Measurements from ENCODE around the gene FZR1. TPM values are rescaled to one million over a fixed set of nuclear protein-coding genes. Genes with fewer than 3 reads are reported as not detected.

FZR1 gene
- total and polyA plus RNA-seq, 2 of the 4 experiments (the other 2 are of a cell fraction), result 21.5 to 47.8 TPM

DNA sequence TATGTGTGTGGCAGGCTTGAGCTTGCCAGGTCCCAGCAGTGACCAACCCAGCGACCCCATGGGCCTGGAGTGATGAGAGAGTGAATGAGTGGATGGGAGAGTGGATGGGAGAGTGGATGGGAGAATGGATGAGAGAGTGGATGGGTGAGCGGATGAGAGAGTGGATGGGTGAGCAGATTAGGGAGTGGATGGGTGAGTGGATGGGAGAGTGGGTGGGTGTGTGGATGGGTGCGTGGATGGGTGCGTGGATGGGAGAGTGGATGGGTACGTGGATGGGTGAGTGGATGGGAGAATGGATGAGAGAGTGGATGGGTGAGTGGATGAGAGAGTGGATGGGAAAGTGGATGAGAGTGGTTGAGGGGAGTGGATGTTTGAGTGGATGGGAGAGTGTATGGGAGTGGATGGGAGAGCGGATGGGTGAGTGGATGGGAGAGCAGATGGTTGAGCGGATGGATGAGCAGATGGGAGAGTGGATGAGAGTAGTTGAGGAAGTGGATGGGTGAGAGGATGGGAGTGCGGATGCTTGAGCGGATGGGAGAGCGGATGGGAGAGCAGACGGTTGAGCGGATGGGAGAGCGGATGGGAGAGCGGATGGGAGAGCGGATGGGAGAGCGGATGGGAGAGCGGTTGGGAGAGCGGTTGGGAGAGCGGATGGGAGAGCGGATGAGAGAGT lies 22.6 kb downstream of the FZR1 start:
- H3K4me2 ChIP-seq (ENCODE audit: low read depth, low read length), result no peak overlapping the region
- H2BK20ac ChIP-seq (ENCODE audit: low read depth, low read length), result no peak overlapping the region
- no peak overlapping the region for H4K5ac ChIP-seq (ENCODE audit: low read depth, low read length)
- no peak overlapping the region for H3K18ac ChIP-seq (ENCODE audit: low read depth, low read length)
- in situ Hi-C loops (cut with MboI; ENCODE audit: low sequenced_read_pairs) (no loop called here), intact Hi-C loops (cut with micrococcal nuclease) (no loop called here), dilution Hi-C loops (cut with HindIII; ENCODE audit: low sequenced_read_pairs, unreplicated experiment) (no loop called here)
- H2AK5ac ChIP-seq (ENCODE audit: low read depth, low read length), result no peak overlapping the region
- no peak overlapping the region for H2BK15ac ChIP-seq (ENCODE audit: low read depth, low read length)
- BruUV-seq (replicated peaks), result no TSS peak
- no peak overlapping the region for H2BK5ac ChIP-seq (ENCODE audit: low read depth, low read length, poor library complexity, severe bottlenecking)
- peaks cover 70% of the 10 kb centered on the region for H3K36me3 ChIP-seq (ENCODE audit: control insufficient read depth, insufficient read depth, low read length)
- no peak overlapping the region for H4K91ac ChIP-seq (ENCODE audit: insufficient read depth, low read depth, low read length)
- ATAC-seq (ENCODE audit: low read depth) (no peak), DNase-seq (no peak)
- no peak overlapping the region for H3K27ac ChIP-seq (ENCODE audit: insufficient read depth, low read length)
- H3K56ac ChIP-seq (ENCODE audit: extremely low read depth, insufficient read depth, low read length), result no peak overlapping the region
- no peaks in the 10 kb centered on the region for H3K9me3 ChIP-seq (ENCODE audit: control insufficient read depth, insufficient read depth, low read length)
- H3K23ac ChIP-seq (ENCODE audit: low read depth, low read length), result no peak overlapping the region
- H3K9me1 ChIP-seq (ENCODE audit: insufficient read depth, low read length), result peaks cover 6% of the 10 kb centered on the region; the same call in 1 of the 2 replicates
- H2BK120ac ChIP-seq (ENCODE audit: low read depth, low read length), result no peak overlapping the region
- no peak overlapping the region for H2AFZ ChIP-seq (replicated peaks; ENCODE audit: low read length, poor library complexity)
- ChIA-PET POLR2A (ENCODE audit: unreplicated experiment) (no interaction called here), CTCF (no interaction called here)
- WGBS, 2 experiments (ENCODE audit: extremely low coverage in 2 of 2, insufficient read length in 1 of 2), result 99 to 100% methylated on average over 2 to 18 of the region's 20 CpGs
- H4K8ac ChIP-seq (ENCODE audit: low read depth in 2 of 2, low read length in 2 of 2), result no peak overlapping the region
- H2AK9ac ChIP-seq (replicated peaks; ENCODE audit: low read depth, low read length, poor library complexity), result peak overlapping the region; percentile 24
- no peaks in the 10 kb centered on the region for H3K4me1 ChIP-seq (ENCODE audit: control insufficient read depth, insufficient read depth, low read length)
- peaks cover 14 to 33% of the 10 kb centered on the region in 2 experiments for H3K79me1 ChIP-seq (ENCODE audit: low read depth in 1 of 2, low read length in 2 of 2)
- H3K4me3 ChIP-seq (ENCODE audit: insufficient read depth, low read depth, low read length), result no peak overlapping the region
- no peak overlapping the region for H3K4ac ChIP-seq (ENCODE audit: low read depth, low read length)
- peaks cover 20% of the 10 kb centered on the region; the same call in 1 of the 2 replicates for H4K20me1 ChIP-seq (ENCODE audit: insufficient read depth, low read length)
- no peaks in the 10 kb centered on the region for H3K27me3 ChIP-seq (ENCODE audit: control insufficient read depth, insufficient read depth, low read length)
- no peak overlapping the region for H3K9ac ChIP-seq (ENCODE audit: low read depth, low read length)
- H3K14ac ChIP-seq (replicated peaks; ENCODE audit: low read depth, low read length), result no peak overlapping the region
- no peak for TF ChIP-seq RFX5 (IDR thresholded peaks at IDR 0.05; ENCODE audit: low read depth, low read length)
- TF ChIP-seq, protein P1, sequence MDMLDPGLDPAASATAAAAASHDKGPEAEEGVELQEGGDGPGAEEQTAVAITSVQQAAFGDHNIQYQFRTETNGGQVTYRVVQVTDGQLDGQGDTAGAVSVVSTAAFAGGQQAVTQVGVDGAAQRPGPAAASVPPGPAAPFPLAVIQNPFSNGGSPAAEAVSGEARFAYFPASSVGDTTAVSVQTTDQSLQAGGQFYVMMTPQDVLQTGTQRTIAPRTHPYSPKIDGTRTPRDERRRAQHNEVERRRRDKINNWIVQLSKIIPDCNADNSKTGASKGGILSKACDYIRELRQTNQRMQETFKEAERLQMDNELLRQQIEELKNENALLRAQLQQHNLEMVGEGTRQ (IDR thresholded peaks at IDR 0.05; ENCODE audit: low read depth, low read length), result no peak
- TF ChIP-seq CEBPB (IDR thresholded peaks at IDR 0.05; ENCODE audit: low read depth, low read length), result no peak
- TF ChIP-seq, protein P2, sequence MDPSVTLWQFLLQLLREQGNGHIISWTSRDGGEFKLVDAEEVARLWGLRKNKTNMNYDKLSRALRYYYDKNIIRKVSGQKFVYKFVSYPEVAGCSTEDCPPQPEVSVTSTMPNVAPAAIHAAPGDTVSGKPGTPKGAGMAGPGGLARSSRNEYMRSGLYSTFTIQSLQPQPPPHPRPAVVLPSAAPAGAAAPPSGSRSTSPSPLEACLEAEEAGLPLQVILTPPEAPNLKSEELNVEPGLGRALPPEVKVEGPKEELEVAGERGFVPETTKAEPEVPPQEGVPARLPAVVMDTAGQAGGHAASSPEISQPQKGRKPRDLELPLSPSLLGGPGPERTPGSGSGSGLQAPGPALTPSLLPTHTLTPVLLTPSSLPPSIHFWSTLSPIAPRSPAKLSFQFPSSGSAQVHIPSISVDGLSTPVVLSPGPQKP (IDR thresholded peaks at IDR 0.05; ENCODE audit: borderline replicate concordance, low read depth, low read length), result no peak
- no peak for TF ChIP-seq MAFK (IDR thresholded peaks at IDR 0.05; ENCODE audit: low read depth, low read length)
- TF ChIP-seq RAD21 (IDR thresholded peaks at IDR 0.05; ENCODE audit: low read length), result no peak
- TF ChIP-seq MAZ (IDR thresholded peaks at IDR 0.05; ENCODE audit: borderline replicate concordance, low read depth, low read length), result no peak
- no peak for TF ChIP-seq POLR2A (IDR thresholded peaks at IDR 0.05; ENCODE audit: low read depth, low read length)

Data from IMR-90 (cell line).